Small intestine (tissue), 7 donors: Measurements from ENCODE around the gene RFTN2. TPM values are rescaled to one million over a fixed set of nuclear protein-coding genes. Genes with fewer than 3 reads are reported as not detected.

Experiments
- DNase-seq, 2 donors: peaks; one replicate each; pipeline versions ENCODE4 v3.0.0 to v3.0.0-alpha.2; 2013
- FAIRE-seq: peaks from 2 replicates; lab custom pipeline; 2012; peaks lifted over from hg19 to GRCh38; lab: Jason Lieb, UNC
- H3K27ac ChIP-seq, 3 donors: one replicate each; pipeline ENCODE4 v1.5.1; 2013; ENCODE audit warnings: low read length in 2 of 3, mild to moderate bottlenecking in 2 of 3, control low read depth in 1 of 3, inconsistent platforms in 1 of 3, low read depth in 1 of 3, moderate library complexity in 1 of 3
- H3K27me3 ChIP-seq, 3 donors: one replicate each; pipeline ENCODE4 v1.6.1; 2013; ENCODE audit warnings: low read length in 3 of 3, inconsistent platforms in 1 of 3; ENCODE audit not compliant: control insufficient read depth in 3 of 3, insufficient read depth in 3 of 3
- H3K36me3 ChIP-seq, 3 donors: one replicate each; pipeline ENCODE4 v1.6.1; 2013; ENCODE audit warnings: low read length in 3 of 3, inconsistent platforms in 1 of 3, low read depth in 1 of 3, mild to moderate bottlenecking in 1 of 3, moderate library complexity in 1 of 3; ENCODE audit not compliant: control insufficient read depth in 3 of 3, insufficient read depth in 2 of 3
- H3K4me1 ChIP-seq, 3 donors: one replicate each; pipeline ENCODE4 v1.6.1; 2013; ENCODE audit warnings: low read length in 2 of 3, inconsistent platforms in 1 of 3, low read depth in 1 of 3, mild to moderate bottlenecking in 1 of 3, moderate library complexity in 1 of 3; ENCODE audit not compliant: control insufficient read depth in 3 of 3, insufficient read depth in 2 of 3
- H3K4me3 ChIP-seq, 3 donors: one replicate each; pipeline ENCODE4 v1.5.1; 2013; ENCODE audit warnings: low read length in 3 of 3, control low read depth in 1 of 3, inconsistent platforms in 1 of 3, low read depth in 1 of 3, mild to moderate bottlenecking in 1 of 3, moderate library complexity in 1 of 3
- H3K9me3 ChIP-seq, 2 donors: one replicate each; pipeline ENCODE4 v1.6.1; 2013; ENCODE audit warnings: low read depth in 1 of 2, low read length in 1 of 2; ENCODE audit not compliant: control insufficient read depth in 2 of 2, insufficient read depth in 1 of 2
- WGBS, 3 donors: extraction: QIAGEN DNeasy Blood & Tissue Kit; methylation state at CpG; one replicate each; pipeline ENCODE4 v1.1.7; 2013; 5-methylcytosine and 5-hydroxymethylcytosine counted together
- polyA plus RNA-seq, 4 donors: library from polyadenylated mRNA; stranded (reverse) in 3 of 4; unstranded in 1 of 4; fragments of 200-250 nt in 3 of 4; fragments of 120-200 nt in 1 of 4; gene quantifications; one replicate each; pipeline versions ENCODE4 v1.2.1 to v1.2.3, GENCODE V29; 2013
- donor health status: healthy with polysubstance abuse.
- donor health status: control.
- donor health status: control.
- donor health status: Bipolar disorder and iron deficiency.
- donor health status: healthy.

Gene RFTN2
- polyA plus RNA-seq, 4 donors, result 1.1 to 2.7 (median 1.5) TPM; not detected in 1

DNA sequence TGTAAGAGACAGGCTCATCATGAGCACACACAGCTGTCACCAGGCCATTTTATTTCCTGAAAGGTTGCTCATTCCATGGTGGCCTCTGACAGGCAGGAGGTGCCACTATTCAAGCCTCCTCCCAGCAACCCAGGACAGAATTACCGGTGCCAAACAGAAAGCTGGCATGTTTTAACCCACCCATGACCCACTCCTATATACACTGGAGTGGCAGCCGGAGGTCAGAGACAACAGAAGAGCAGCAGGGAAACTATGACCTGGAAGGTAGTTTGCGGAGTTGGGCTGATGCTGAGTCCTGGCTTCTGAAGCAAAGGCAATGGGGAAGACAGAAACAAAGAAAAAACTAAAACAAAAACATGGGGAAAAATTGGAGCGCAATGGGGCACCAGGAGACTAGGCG is 2.3 kb downstream of the RFTN2 start:
- DNase-seq, result no peak
- Histone ChIP-seq H3K27ac (no peak overlapping the region), H3K4me3 (no peak overlapping the region), H3K9me3 (peaks cover 0 to 6% of the 10 kb centered on the region in 2 donors), H3K4me1 (no peaks in the 10 kb centered on the region), H3K27me3 (peaks cover 0 to 3% (median 0%) of the 10 kb centered on the region in 3 donors), H3K36me3 (no peaks in the 10 kb centered on the region)
- no peak for FAIRE-seq
- WGBS, 3 donors, result 60 to 74% (median 66%) methylated on average over 5 of the region's 5 CpGs

GRCh38 chr2:197672371-197672893 is 3.0 kb downstream of the RFTN2 start:
- DNase-seq, result no peak
- Histone ChIP-seq H3K27ac (no peak overlapping the region), H3K9me3 (peaks cover 0 to 11% of the 10 kb centered on the region in 2 donors), H3K36me3 (no peaks in the 10 kb centered on the region), H3K4me1 (no peaks in the 10 kb centered on the region), H3K27me3 (peaks cover 0 to 3% (median 0%) of the 10 kb centered on the region in 3 donors), H3K4me3 (no peak overlapping the region)
- FAIRE-seq, result no peak
- 12 to 32% (median 21%) methylated on average over 1 of the region's 1 CpG for WGBS, 3 donors

- Histone ChIP-seq H3K4me3 (no peak overlapping the region), H3K27ac (no peak overlapping the region), H3K4me1 (no peaks in the 10 kb centered on the region), H3K27me3 (peaks cover 0 to 1% (median 0%) of the 10 kb centered on the region in 3 donors), H3K36me3 (no peaks in the 10 kb centered on the region), H3K9me3 (peaks cover 0 to 15% of the 10 kb centered on the region in 2 donors)
- no peak for FAIRE-seq
- DNase-seq, result no peak
Observed at GRCh38 chr2:197669077-197669476, 6.3 kb downstream of the RFTN2 start.

DNA sequence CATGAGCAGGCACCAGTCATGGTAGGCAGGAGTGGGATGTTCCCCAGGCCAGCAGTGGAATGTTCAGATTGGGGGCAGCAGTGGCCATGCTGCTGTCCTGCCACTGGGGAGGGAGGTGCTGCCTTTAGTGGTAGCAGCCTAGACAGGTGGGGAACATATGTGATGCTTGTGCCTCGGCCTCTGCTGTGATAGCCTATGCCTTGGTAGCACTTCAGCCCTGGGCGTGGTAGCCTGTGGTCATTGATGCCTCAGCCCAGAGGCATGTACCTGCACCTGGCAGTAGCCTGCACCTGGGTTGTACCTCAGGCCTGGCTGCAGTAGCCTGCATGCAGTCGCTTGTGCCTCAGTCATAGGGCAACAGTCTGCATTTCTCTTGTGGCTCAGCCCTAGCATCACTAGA is 7.1 kb downstream of the RFTN2 start:
- Histone ChIP-seq H3K27me3 (peaks cover 0 to 1% (median 0%) of the 10 kb centered on the region in 3 donors), H3K4me3 (no peak overlapping the region), H3K27ac (no peak overlapping the region), H3K4me1 (no peaks in the 10 kb centered on the region), H3K36me3 (no peaks in the 10 kb centered on the region), H3K9me3 (peaks cover 0 to 15% of the 10 kb centered on the region in 2 donors)
- WGBS, 3 donors, result 76 to 89% (median 87%) methylated on average over 3 of the region's 3 CpGs
- FAIRE-seq (no peak), DNase-seq (no peak)

DNA sequence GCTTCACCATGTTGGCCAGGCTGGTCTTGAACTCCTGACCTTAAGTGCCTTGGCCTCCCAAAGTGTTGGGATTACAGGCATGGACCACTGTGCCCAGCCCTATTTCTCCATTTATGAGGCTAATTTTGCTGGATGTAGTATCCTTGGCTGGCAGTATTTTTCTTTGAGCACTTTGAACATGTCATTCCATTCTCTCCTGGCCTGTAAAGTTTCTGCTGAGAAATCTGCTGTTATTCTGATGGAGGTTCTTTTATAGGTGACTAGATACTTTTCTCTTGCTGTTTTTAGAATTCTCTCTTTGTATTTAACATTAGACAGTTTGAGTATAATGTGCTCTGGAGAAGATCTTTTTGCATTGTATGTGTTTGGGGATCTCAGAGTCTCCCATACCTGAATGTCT is 9.1 kb downstream of the RFTN2 start:
- H3K4me1 ChIP-seq, result no peaks in the 10 kb centered on the region
- H3K4me3 ChIP-seq, result no peak overlapping the region
- H3K27me3 ChIP-seq, result peaks cover 0 to 1% (median 0%) of the 10 kb centered on the region in 3 donors
- DNase-seq (no peak), FAIRE-seq (no peak)
- no peak overlapping the region for H3K27ac ChIP-seq
- H3K36me3 ChIP-seq, result no peaks in the 10 kb centered on the region
- peaks cover 0 to 15% of the 10 kb centered on the region in 2 donors for H3K9me3 ChIP-seq

DNA sequence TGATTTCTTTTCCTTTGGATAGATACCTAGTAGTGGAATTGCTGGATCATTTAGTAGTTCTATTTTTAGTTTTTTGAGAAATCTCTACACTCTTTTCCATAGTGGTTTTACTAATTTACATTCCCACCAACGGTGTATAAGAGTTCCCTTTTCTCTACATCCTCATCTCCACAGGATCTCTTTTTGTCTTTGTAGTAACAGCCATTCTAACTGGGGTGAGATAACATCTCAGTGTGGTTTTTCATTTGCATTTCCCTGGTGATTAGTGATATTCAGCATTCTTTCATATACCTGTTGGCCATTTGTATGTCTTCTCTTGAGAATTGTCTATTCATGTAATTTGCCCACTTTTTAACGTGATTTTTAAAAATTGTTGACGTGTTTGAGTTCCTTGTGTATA is 13.8 kb downstream of the RFTN2 start:
- FAIRE-seq (no peak), DNase-seq (no peak)
- Histone ChIP-seq H3K4me1 (no peaks in the 10 kb centered on the region), H3K36me3 (no peaks in the 10 kb centered on the region), H3K9me3 (no peaks in the 10 kb centered on the region), H3K4me3 (no peak overlapping the region), H3K27ac (no peak overlapping the region), H3K27me3 (peaks cover 0 to 1% (median 0%) of the 10 kb centered on the region in 3 donors)
- WGBS, 3 donors, result 65 to 68% (median 68%) methylated on average over 3 of the region's 3 CpGs

GRCh38 chr2:197657562-197657961 is 17.8 kb downstream of the RFTN2 start:
- FAIRE-seq, result no peak

GRCh38 chr2:197647961-197648690 is 27.3 kb downstream of the RFTN2 start:
- DNase-seq (no peak), FAIRE-seq (no peak)
- H3K4me3 ChIP-seq, result no peak overlapping the region
- H3K27me3 ChIP-seq, result peaks cover 0 to 2% (median 0%) of the 10 kb centered on the region in 3 donors
- no peaks in the 10 kb centered on the region for H3K9me3 ChIP-seq
- 70 to 89% (median 78%) methylated on average over 3 of the region's 3 CpGs for WGBS, 3 donors
- peak overlapping the region in 1 of 3 donors; percentile 84 for H3K27ac ChIP-seq
- H3K36me3 ChIP-seq, result no peaks in the 10 kb centered on the region
- H3K4me1 ChIP-seq, result no peaks in the 10 kb centered on the region

More at GRCh38 chr2:197657562-197657961, 17.8 kb downstream of the RFTN2 start:
- DNase-seq, result no peak
- no peak overlapping the region for H3K27ac ChIP-seq
- no peaks in the 10 kb centered on the region for H3K4me1 ChIP-seq
- no peak overlapping the region for H3K4me3 ChIP-seq
- no peaks in the 10 kb centered on the region for H3K9me3 ChIP-seq
- H3K36me3 ChIP-seq, result no peaks in the 10 kb centered on the region
- no peaks in the 10 kb centered on the region for H3K27me3 ChIP-seq
